Calu3 (cell line): ENCODE results near the gene MLLT1. TPM values are rescaled to one million over a fixed set of nuclear protein-coding genes. Genes with fewer than 3 reads are reported as not detected.

Source experiments
- BruUV-seq: library from RNA; stranded (reverse); fragments of 400-500 nt; replicated peaks from 2 replicates; lab custom pipeline; 2021; lab: Mats Ljungman, UMichigan
- CTCF ChIA-PET: fragments of 300-600 bp; sonication (Branson Sonifier 250); formaldehyde crosslinking; loops from one replicate; lab custom pipeline; 2022; ENCODE audit warnings: antibody characterized with exemption; lab: Charles Lee
- DNase-seq: peaks from one replicate; pipeline ENCODE4 v3.0.0; 2022
- H3K27ac Mint-ChIP-seq: one replicate; pipeline ENCODE4 v1.8.0; 2022; ENCODE audit warnings: mixed read lengths; ENCODE audit not compliant: unreplicated experiment
- H3K27me3 Mint-ChIP-seq: one replicate; pipeline ENCODE4 v1.8.0; 2022; ENCODE audit warnings: mixed read lengths; ENCODE audit not compliant: unreplicated experiment
- H3K36me3 Mint-ChIP-seq: one replicate; pipeline ENCODE4 v1.8.0; 2022; ENCODE audit warnings: mild to moderate bottlenecking, moderate library complexity, mixed read lengths; ENCODE audit not compliant: insufficient read depth, unreplicated experiment
- H3K4me1 Mint-ChIP-seq: one replicate; pipeline ENCODE4 v1.8.0; 2022; ENCODE audit warnings: mild to moderate bottlenecking, low read depth, mixed read lengths; ENCODE audit not compliant: unreplicated experiment
- H3K4me3 Mint-ChIP-seq: one replicate; pipeline ENCODE4 v1.8.0; 2022; ENCODE audit warnings: mild to moderate bottlenecking, low read depth, moderate library complexity, mixed read lengths; ENCODE audit not compliant: unreplicated experiment
- H3K9me3 Mint-ChIP-seq: one replicate; pipeline ENCODE4 v1.8.0; 2022; ENCODE audit warnings: low read depth, mixed read lengths; ENCODE audit not compliant: unreplicated experiment
- CTCF ChIP-seq: fragments of 200-600 bp; IDR thresholded peaks from one replicate; pipeline ENCODE4 v1.8.0; 2022; ENCODE audit warnings: antibody characterized with exemption; ENCODE audit not compliant: unreplicated experiment
- intact Hi-C: fragments of 100-400 bp; cut with micrococcal nuclease; formaldehyde crosslinking; loops from one replicate; pipeline ENCODE4 v1.10.0; 2022; ENCODE audit not compliant: unreplicated experiment
- total RNA-seq: library from RNA; stranded (reverse); gene quantifications from 2 replicates; pipeline ENCODE4 v1.2.3, GENCODE V29; 2022

MLLT1 gene
- total RNA-seq, 1 experiment from 2014 or later: 49.8 TPM

- Mint-ChIP-seq H3K27me3 (no peaks in the 10 kb centered on the region), H3K4me1 (no peaks in the 10 kb centered on the region), H3K4me3 (no peak overlapping the region), H3K27ac (no peak overlapping the region), H3K36me3 (peaks cover 3% of the 10 kb centered on the region), H3K9me3 (no peaks in the 10 kb centered on the region)
- DNase-seq: no peak
- CTCF ChIA-PET: no interaction called here
- TF ChIP-seq CTCF: no peak
- no TSS peak for BruUV-seq
- intact Hi-C loops: no loop called here
These were observed 25.6 kb downstream of the MLLT1 start for GRCh38 chr19:6253954-6254733.

GRCh38 chr19:6252066-6252465 is 27.7 kb downstream of the MLLT1 start:
- BruUV-seq: no TSS peak
- CTCF ChIA-PET: interaction anchor here (0.6 kb wide), 1 partner anchor 486 kb away, joined by 3 read pairs; no protein-coding TSS in a partner anchor
- peaks cover 6% of the 10 kb centered on the region for H3K36me3 Mint-ChIP-seq
- no peak for DNase-seq
- TF ChIP-seq CTCF: no peak
- intact Hi-C loops: no loop called here
- H3K4me3 Mint-ChIP-seq: no peak overlapping the region
- H3K27me3 Mint-ChIP-seq: no peaks in the 10 kb centered on the region
- H3K9me3 Mint-ChIP-seq: no peaks in the 10 kb centered on the region
- no peak overlapping the region for H3K27ac Mint-ChIP-seq
- no peaks in the 10 kb centered on the region for H3K4me1 Mint-ChIP-seq

- CTCF ChIA-PET: interaction anchor here (0.8 kb wide), 1 partner anchor 314 kb away, joined by 5 read pairs; no protein-coding TSS in a partner anchor
- TF ChIP-seq CTCF: no peak
- Mint-ChIP-seq H3K36me3 (peaks cover 7% of the 10 kb centered on the region), H3K4me3 (no peak overlapping the region), H3K27ac (no peak overlapping the region), H3K9me3 (no peaks in the 10 kb centered on the region), H3K27me3 (no peaks in the 10 kb centered on the region), H3K4me1 (no peaks in the 10 kb centered on the region)
- BruUV-seq: no TSS peak
- no peak for DNase-seq
- intact Hi-C loops: no loop called here
These were observed 28.9 kb downstream of the MLLT1 start for GRCh38 chr19:6250909-6251308.

GRCh38 chr19:6250024-6250615 is 29.7 kb downstream of the MLLT1 start:
- no peak for DNase-seq
- Mint-ChIP-seq H3K9me3 (no peaks in the 10 kb centered on the region), H3K27ac (no peak overlapping the region), H3K4me1 (no peaks in the 10 kb centered on the region), H3K4me3 (no peak overlapping the region), H3K36me3 (peaks cover 4% of the 10 kb centered on the region), H3K27me3 (no peaks in the 10 kb centered on the region)
- no TSS peak for BruUV-seq
- CTCF ChIA-PET: no interaction called here
- no peak for TF ChIP-seq CTCF
- intact Hi-C loops: no loop called here
